Body of pancreas (tissue), 4 donors: ENCODE results near the gene VAV1. TPM values are rescaled to one million over a fixed set of nuclear protein-coding genes. Genes with fewer than 3 reads are reported as not detected.

Experiments
- ATAC-seq: fragments of 150-250 bp; one replicate; pipeline ENCODE4 v1.9.1; 2016
- DNase-seq, 4 donors: peaks; one replicate each; pipeline ENCODE4 v3.0.0-alpha.2; 2019
- H3K27ac ChIP-seq, 4 donors: fragments of 200-600 bp; sonication (generic); 1 replicate in 3 of 4; 2 replicates in 1 of 4; pipeline versions ENCODE4 v1.5.1 to v1.6.1; 2016 to 2019; ENCODE audit warnings: mild to moderate bottlenecking in 1 of 4, mixed read lengths in 1 of 4, moderate library complexity in 1 of 4
- H3K27me3 ChIP-seq, 2 donors: fragments of 200-600 bp; sonication (generic); one replicate each; pipeline ENCODE4 v1.6.0; 2016; ENCODE audit warnings: mild to moderate bottlenecking in 1 of 2
- H3K36me3 ChIP-seq, 2 donors: fragments of 200-600 bp; sonication (generic); replicated peaks in 1 of 2; 2 replicates each; pipeline ENCODE4 v1.5.1; 2016; ENCODE audit warnings: low read depth in 2 of 2; ENCODE audit not compliant: insufficient read depth in 1 of 2
- H3K4me1 ChIP-seq: fragments of 200-600 bp; sonication (generic); one replicate; pipeline ENCODE4 v1.6.0; 2016
- H3K4me3 ChIP-seq, 2 donors: fragments of 200-600 bp; sonication (generic); 1 replicate in 1 of 2; 2 replicates in 1 of 2; pipeline ENCODE4 v1.5.1; 2016 to 2019
- H3K9me3 ChIP-seq, 3 donors: fragments of 200-600 bp; sonication (generic); 1 replicate in 2 of 3; 2 replicates in 1 of 3; pipeline ENCODE4 v1.5.1; 2016
- POLR2A ChIP-seq, 3 donors: fragments of 450-650 bp; IDR thresholded peaks; one replicate each; pipeline ENCODE4 v1.6.1; 2016; ENCODE audit warnings: antibody characterized with exemption in 3 of 3, mild to moderate bottlenecking in 2 of 3
- WGBS, 2 donors: methylation state at CpG; one replicate each; pipeline ENCODE4 v1.1.5; 2017; 5-methylcytosine and 5-hydroxymethylcytosine counted together
- intact Hi-C: fragments of 100-400 bp; cut with DNase I; formaldehyde crosslinking; loops from one replicate; pipeline ENCODE4 v1.15.1; 2023
- total RNA-seq, 2 donors: library from RNA; depleted of rRNA; stranded (reverse); fragments of >200 nt; gene quantifications; one replicate each; pipeline ENCODE4 v1.1.0, GENCODE V29; 2016
- TF ChIP-seq, protein P1 (sequence below), 7 experiments: fragments of 450-650 bp in 4 of 7; fragments of 200-600 bp in 3 of 7; sonication (generic) in 3 of 7; IDR thresholded peaks; one replicate each; pipeline ENCODE4 v1.5.1; 2016 to 2019; ENCODE audit warnings: antibody characterized with exemption in 7 of 7

VAV1 gene
- total RNA-seq, 2 donors from 2014 or later: 1.3 to 5.6 TPM

DNA sequence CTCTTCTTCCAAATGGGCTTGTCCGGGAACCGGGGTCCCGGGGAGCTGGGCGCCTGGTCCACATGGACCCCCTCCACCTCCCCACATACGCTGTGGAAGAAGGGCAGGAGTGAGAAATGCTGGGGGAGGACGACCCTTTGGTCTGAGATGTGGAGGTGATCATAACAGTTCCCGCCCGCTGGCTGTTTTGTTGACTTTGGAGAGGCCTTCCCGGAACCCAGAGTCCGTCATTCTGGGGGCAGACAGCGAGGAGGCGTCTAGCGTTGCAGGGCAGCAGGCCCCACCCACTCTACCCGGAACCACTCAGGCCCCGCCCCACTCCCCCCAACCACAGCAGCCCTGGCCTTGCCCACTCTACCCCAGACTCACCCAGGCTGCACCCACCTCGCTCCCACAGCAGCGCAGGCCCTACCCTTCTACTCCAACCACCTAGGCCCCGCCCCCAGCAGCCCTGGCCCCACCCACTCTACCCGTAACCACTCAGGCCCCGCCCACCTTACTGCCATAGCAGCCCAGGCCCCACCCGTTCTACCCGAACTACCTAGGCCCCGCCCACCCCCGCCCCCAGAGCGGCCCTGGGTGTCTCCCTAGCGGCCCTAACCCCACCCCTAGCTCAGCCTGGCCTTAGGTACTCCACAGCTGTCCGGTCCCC lies 42.2 kb upstream of the VAV1 start:
- DNase-seq (peak; percentile 78 to 93 (median 84)), ATAC-seq (peak; percentile 73)
- TF ChIP-seq POLR2A (IDR thresholded peaks at IDR 0.05): peak in 1 of 3 donors; percentile 51
- TF ChIP-seq, protein P1, sequence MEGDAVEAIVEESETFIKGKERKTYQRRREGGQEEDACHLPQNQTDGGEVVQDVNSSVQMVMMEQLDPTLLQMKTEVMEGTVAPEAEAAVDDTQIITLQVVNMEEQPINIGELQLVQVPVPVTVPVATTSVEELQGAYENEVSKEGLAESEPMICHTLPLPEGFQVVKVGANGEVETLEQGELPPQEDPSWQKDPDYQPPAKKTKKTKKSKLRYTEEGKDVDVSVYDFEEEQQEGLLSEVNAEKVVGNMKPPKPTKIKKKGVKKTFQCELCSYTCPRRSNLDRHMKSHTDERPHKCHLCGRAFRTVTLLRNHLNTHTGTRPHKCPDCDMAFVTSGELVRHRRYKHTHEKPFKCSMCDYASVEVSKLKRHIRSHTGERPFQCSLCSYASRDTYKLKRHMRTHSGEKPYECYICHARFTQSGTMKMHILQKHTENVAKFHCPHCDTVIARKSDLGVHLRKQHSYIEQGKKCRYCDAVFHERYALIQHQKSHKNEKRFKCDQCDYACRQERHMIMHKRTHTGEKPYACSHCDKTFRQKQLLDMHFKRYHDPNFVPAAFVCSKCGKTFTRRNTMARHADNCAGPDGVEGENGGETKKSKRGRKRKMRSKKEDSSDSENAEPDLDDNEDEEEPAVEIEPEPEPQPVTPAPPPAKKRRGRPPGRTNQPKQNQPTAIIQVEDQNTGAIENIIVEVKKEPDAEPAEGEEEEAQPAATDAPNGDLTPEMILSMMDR (IDR thresholded peaks at IDR 0.05): no peak
- no peak overlapping the region for H3K4me3 ChIP-seq
- WGBS, 2 donors: 59 to 61% methylated on average over 21 to 25 of the region's 27 CpGs
- peaks cover 37% of the 10 kb centered on the region for H3K4me1 ChIP-seq
- intact Hi-C loops: no loop called here
- no peaks in the 10 kb centered on the region for H3K9me3 ChIP-seq
- peaks cover 0 to 8% of the 10 kb centered on the region in 2 donors for H3K36me3 ChIP-seq
- no peaks in the 10 kb centered on the region for H3K27me3 ChIP-seq
- H3K27ac ChIP-seq: peak overlapping the region in 2 of 4 donors; percentile 69 to 86

- Histone ChIP-seq H3K36me3 (peaks cover 0 to 8% of the 10 kb centered on the region in 2 donors), H3K27me3 (no peaks in the 10 kb centered on the region), H3K27ac (peak overlapping the region in 2 of 4 donors; percentile 69 to 86), H3K4me1 (peaks cover 37% of the 10 kb centered on the region), H3K4me3 (no peak overlapping the region), H3K9me3 (no peaks in the 10 kb centered on the region)
- WGBS, 2 donors: 86 to 91% methylated on average over 19 to 29 of the region's 30 CpGs
- no peak for DNase-seq
- no peak for TF ChIP-seq POLR2A (IDR thresholded peaks at IDR 0.05)
- TF ChIP-seq, protein P1 (IDR thresholded peaks at IDR 0.05): no peak
- intact Hi-C loops: no loop called here
- peak; percentile 2 for ATAC-seq
These were observed 41.4 kb upstream of the VAV1 start for GRCh38 chr19:6730941-6731670.

- Histone ChIP-seq H3K4me3 (no peak overlapping the region), H3K27me3 (no peaks in the 10 kb centered on the region), H3K36me3 (peaks cover 0 to 8% of the 10 kb centered on the region in 2 donors), H3K4me1 (peaks cover 38% of the 10 kb centered on the region), H3K9me3 (no peaks in the 10 kb centered on the region), H3K27ac (no peak overlapping the region)
- ATAC-seq: no peak
- no peak for DNase-seq
- TF ChIP-seq POLR2A (IDR thresholded peaks at IDR 0.05): no peak
- TF ChIP-seq, protein P1 (IDR thresholded peaks at IDR 0.05): no peak
- 89 to 91% methylated on average over 11 to 22 of the region's 22 CpGs for WGBS, 2 donors
- intact Hi-C loops: no loop called here
These were observed 40.7 kb upstream of the VAV1 start for GRCh38 chr19:6731822-6732221.

DNA sequence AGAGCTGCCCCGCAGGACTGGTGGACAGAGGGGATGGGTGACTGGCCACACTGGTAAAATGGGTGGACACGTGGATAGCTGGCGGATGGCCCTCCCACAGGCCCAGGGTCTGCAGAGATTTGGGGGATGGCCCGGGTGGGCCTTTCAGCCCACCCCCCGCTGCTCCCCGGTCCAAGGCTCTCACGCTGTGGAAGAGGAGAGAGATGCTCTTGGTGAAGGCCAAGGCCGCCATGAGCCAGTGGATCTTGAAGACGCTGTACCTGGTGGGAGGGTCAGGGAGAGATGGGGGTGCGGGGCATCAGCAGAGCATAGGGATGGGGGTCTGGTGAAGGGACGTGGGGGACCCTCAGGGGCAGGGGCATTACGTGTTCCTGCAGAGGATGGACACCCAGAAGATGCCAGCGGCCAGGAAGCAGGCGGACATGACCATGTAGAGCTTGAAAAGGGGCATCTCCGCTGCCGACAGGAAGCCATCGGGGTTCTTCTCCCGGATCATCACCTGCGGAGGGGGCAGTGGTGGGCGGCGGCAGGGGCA lies 39.6 kb upstream of the VAV1 start:
- DNase-seq (no peak), ATAC-seq (no peak)
- H3K9me3 ChIP-seq: no peaks in the 10 kb centered on the region
- H3K4me1 ChIP-seq: peaks cover 29% of the 10 kb centered on the region
- peaks cover 0 to 8% of the 10 kb centered on the region in 2 donors for H3K36me3 ChIP-seq
- no peaks in the 10 kb centered on the region for H3K27me3 ChIP-seq
- TF ChIP-seq POLR2A (IDR thresholded peaks at IDR 0.05): no peak
- TF ChIP-seq, protein P1 (IDR thresholded peaks at IDR 0.05): no peak
- H3K4me3 ChIP-seq: no peak overlapping the region
- intact Hi-C loops: no loop called here
- 88 to 92% methylated on average over 21 of the region's 21 CpGs for WGBS, 2 donors
- no peak overlapping the region for H3K27ac ChIP-seq
